Stimulated activated CD4-positive, alpha-beta T cell treated with anti-CD3 and anti-CD28 coated beads, Interleukin-15, amount 100 ng/mL, for 1 hour (primary cell): ENCODE results near the gene OR9Q1.

Experiments
- DNase-seq, 2 donors: peaks; one replicate each; pipeline ENCODE4 v3.0.0-alpha.2; 2020; ENCODE audit warnings: low read depth in 1 of 2, low spot score in 1 of 2

Gene OR9Q1

GRCh38 chr11:58028687-58029411, 5.2 kb downstream of the OR9Q1 start:
- no peak for DNase-seq

GRCh38 chr11:58030653-58031052, 7.0 kb downstream of the OR9Q1 start, which contains the start of gene OR6Q1:
OR6Q1 (plus strand) TSS chr11:58030953; CDS start chr11:58030953, 0 bp downstream.
- no peak for DNase-seq

- DNase-seq = no peak
These were observed 10.8 kb downstream of the OR9Q1 start for GRCh38 chr11:58034471-58034870.

- no peak for DNase-seq
These were observed 15.9 kb downstream of the OR9Q1 start for GRCh38 chr11:58039589-58039988.

GRCh38 chr11:58043379-58043778, 19.7 kb downstream of the OR9Q1 start:
- DNase-seq = no peak

GRCh38 chr11:58046231-58046630, 22.6 kb downstream of the OR9Q1 start:
- no peak for DNase-seq

- no peak for DNase-seq
These were observed 24.1 kb downstream of the OR9Q1 start for GRCh38 chr11:58047818-58048217.

GRCh38 chr11:58055806-58056401, 32.2 kb downstream of the OR9Q1 start:
- DNase-seq = no peak

- no peak for DNase-seq
These were observed 33.8 kb downstream of the OR9Q1 start for GRCh38 chr11:58057481-58057880.

- DNase-seq = no peak
These were observed 34.8 kb downstream of the OR9Q1 start for GRCh38 chr11:58058276-58059006.

- DNase-seq = no peak
These were observed 35.3 kb downstream of the OR9Q1 start for GRCh38 chr11:58059007-58059350.

GRCh38 chr11:58060535-58060934, 36.9 kb downstream of the OR9Q1 start:
- DNase-seq = no peak

GRCh38 chr11:58060939-58061672, 37.4 kb downstream of the OR9Q1 start:
- no peak for DNase-seq

- no peak for DNase-seq
These were observed 38.1 kb downstream of the OR9Q1 start for GRCh38 chr11:58061813-58062212.

- DNase-seq = no peak
These were observed 44.0 kb downstream of the OR9Q1 start for GRCh38 chr11:58067685-58068084.

GRCh38 chr11:58068655-58069054, 45.0 kb downstream of the OR9Q1 start:
- DNase-seq = no peak

- DNase-seq = no peak
These were observed 46.9 kb downstream of the OR9Q1 start for GRCh38 chr11:58070585-58070984.

GRCh38 chr11:58075781-58076180, 52.1 kb downstream of the OR9Q1 start:
- DNase-seq = no peak

- DNase-seq = no peak
These were observed 62.8 kb downstream of the OR9Q1 start for GRCh38 chr11:58086528-58086927.

- no peak for DNase-seq
These were observed 73.8 kb downstream of the OR9Q1 start for GRCh38 chr11:58097437-58097836.

- DNase-seq = no peak
These were observed 97.4 kb downstream of the OR9Q1 start for GRCh38 chr11:58121096-58121495.

GRCh38 chr11:58125469-58125868, 101.8 kb downstream of the OR9Q1 start, which contains the start of gene OR9I1:
OR9I1 (minus strand) TSS chr11:58125530; CDS start chr11:58119444, 6,086 bp downstream.
- no peak for DNase-seq
